H1 (cell line): ENCODE data around the gene FSCN2. TPM values are rescaled to one million over a fixed set of nuclear protein-coding genes. Genes with fewer than 3 reads are reported as not detected.
A peak's percentile ranks its signal among the peaks of the same experiment; 100 is the strongest.

Source experiments
- CREB1 ChIP-seq: IDR thresholded peaks from 2 replicates; pipeline ENCODE4 v1.6.1; 2012; ENCODE audit warnings: inconsistent platforms
- RAD21 ChIP-seq, 2 experiments: IDR thresholded peaks in 1 of 2; conservative IDR thresholded peaks in 1 of 2; 2 replicates each; pipeline ENCODE4 v1.6.1; 2011; ENCODE audit warnings: low read depth in 2 of 2, low read length in 2 of 2, improper control_type of control experiment in 1 of 2, inconsistent platforms in 1 of 2, mild to moderate bottlenecking in 1 of 2, moderate library complexity in 1 of 2
- TEAD4 ChIP-seq: IDR thresholded peaks from 2 replicates; pipeline ENCODE4 v1.6.1; 2012; ENCODE audit warnings: low read depth, low read length, inconsistent platforms, mixed read lengths
- polyA plus RNA-seq, 7 experiments: library from polyadenylated mRNA; depleted of rRNA in 3 of 7; stranded (reverse) in 5 of 7; unstranded in 2 of 7; fragments of >200 nt in 5 of 7; fragments of 200-250 nt in 2 of 7; gene quantifications; 1 replicate in 5 of 7; 2 replicates in 1 of 7; 4 replicates in 1 of 7; pipeline versions ENCODE4 v1.2.1 to v1.2.3, GENCODE V29; 2011 to 2013; ENCODE audit warnings: missing spikeins in 2 of 7, mixed read lengths in 2 of 7
- total RNA-seq: library from RNA; stranded (reverse); fragmentation: NEBNext Ultra II Directional; extraction: Animal tissue kit (Norgen Biotek cat#: 25700); gene quantifications from 2 replicates; pipeline ENCODE4 v1.2.1, GENCODE V29; 2021
- TF ChIP-seq, protein P1 (sequence below): IDR thresholded peaks from 2 replicates; pipeline ENCODE4 v1.6.1; 2012; ENCODE audit warnings: low read length, inconsistent platforms

Gene FSCN2
- total and polyA plus RNA-seq, 2 of the 8 experiments (the other 6 are each of a cell fraction or from before 2014, with no cell fraction given): 0.18 to 0.30 TPM

DNA sequence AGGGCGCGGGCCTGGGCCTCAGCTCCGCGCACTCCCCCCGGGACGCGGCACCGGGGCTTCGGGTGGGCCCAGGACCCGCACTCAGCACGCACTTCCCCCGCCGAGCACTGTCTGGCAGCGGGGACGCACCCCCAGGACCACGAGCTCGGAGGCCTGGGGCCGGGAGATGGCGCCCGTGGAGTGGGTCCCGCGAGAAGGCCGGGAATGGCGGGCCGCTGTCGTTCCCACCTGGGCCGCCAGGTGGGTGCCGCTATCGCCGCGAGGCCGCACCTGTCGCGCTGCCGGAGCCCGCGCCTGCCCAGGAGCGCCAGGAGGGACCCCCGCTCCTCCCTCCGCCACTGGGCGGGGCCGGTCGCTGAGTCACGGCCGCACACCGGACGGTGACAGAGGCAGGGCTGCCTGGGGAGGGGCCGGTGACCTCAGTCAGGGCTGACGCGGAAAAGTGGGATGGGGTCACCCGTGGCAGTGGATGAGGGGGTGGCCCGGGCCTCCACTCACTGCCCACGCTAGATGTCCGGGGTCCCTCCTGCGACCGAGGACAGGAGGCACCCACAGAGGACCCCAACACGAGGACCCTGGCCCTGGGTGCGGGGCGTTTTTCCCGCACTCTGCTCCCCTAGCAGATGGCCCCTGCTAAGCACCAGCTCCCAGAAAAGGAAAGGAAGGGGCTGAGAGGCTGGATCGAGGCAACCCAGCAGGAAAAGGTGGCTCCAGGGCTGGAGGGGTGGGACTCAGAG is 8.7 kb upstream of the FSCN2 start (continued):
- TF ChIP-seq TEAD4 (no peak), RAD21 (IDR thresholded peaks at IDR 0.05 in 1 of 2, conservative IDR thresholded peaks at IDR 0.05 in 1 of 2; ENCODE audit: low read depth in 2 of 2, low read length in 2 of 2) (peak in 1 of 2 experiments; percentile 35; a peak in 3 of 4 replicates), CREB1 (no peak)
- TF ChIP-seq, protein P1, sequence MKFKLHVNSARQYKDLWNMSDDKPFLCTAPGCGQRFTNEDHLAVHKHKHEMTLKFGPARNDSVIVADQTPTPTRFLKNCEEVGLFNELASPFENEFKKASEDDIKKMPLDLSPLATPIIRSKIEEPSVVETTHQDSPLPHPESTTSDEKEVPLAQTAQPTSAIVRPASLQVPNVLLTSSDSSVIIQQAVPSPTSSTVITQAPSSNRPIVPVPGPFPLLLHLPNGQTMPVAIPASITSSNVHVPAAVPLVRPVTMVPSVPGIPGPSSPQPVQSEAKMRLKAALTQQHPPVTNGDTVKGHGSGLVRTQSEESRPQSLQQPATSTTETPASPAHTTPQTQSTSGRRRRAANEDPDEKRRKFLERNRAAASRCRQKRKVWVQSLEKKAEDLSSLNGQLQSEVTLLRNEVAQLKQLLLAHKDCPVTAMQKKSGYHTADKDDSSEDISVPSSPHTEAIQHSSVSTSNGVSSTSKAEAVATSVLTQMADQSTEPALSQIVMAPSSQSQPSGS: no peak
- TF ChIP-seq, all 59 proteins: peak for 13
